Measurements from ENCODE around the gene RWDD3.

RWDD3 gene

GRCh38 chr1:95197616-95198252 is 36.3 kb upstream of the RWDD3 start:
- Histone ChIP-seq H3K4me3 (no peak overlapping the region), H3K36me3 (no peaks in the 10 kb centered on the region), H3K27ac (no peak overlapping the region), H3K27me3 (no peaks in the 10 kb centered on the region), H3K9me3 (no peaks in the 10 kb centered on the region), H3K4me1 (peaks cover 0 to 32% (median 10%) of the 10 kb centered on the region in 4 donors)
- intact Hi-C loops (cut with DNase I; ENCODE audit: low total_unique reads), result no loop called here
- no peak for TF ChIP-seq CTCF (IDR thresholded peaks at IDR 0.05)
- no peak for DNase-seq

- no peak for TF ChIP-seq CTCF (IDR thresholded peaks at IDR 0.05)
- Histone ChIP-seq H3K9me3 (no peaks in the 10 kb centered on the region), H3K27me3 (no peaks in the 10 kb centered on the region), H3K27ac (no peak overlapping the region), H3K36me3 (no peaks in the 10 kb centered on the region), H3K4me3 (no peak overlapping the region), H3K4me1 (peaks cover 0 to 17% (median 6%) of the 10 kb centered on the region in 4 donors)
- no peak for DNase-seq
- intact Hi-C loops (cut with DNase I; ENCODE audit: low total_unique reads), result no loop called here
Observed at GRCh38 chr1:95201905-95202304, 32.1 kb upstream of the RWDD3 start.

- Histone ChIP-seq H3K4me1 (no peaks in the 10 kb centered on the region), H3K27me3 (no peaks in the 10 kb centered on the region), H3K4me3 (no peak overlapping the region), H3K27ac (no peak overlapping the region), H3K9me3 (no peaks in the 10 kb centered on the region), H3K36me3 (no peaks in the 10 kb centered on the region)
- TF ChIP-seq CTCF (IDR thresholded peaks at IDR 0.05), result no peak
- intact Hi-C loops (cut with DNase I; ENCODE audit: low total_unique reads), result no loop called here
- DNase-seq, result no peak
Observed at GRCh38 chr1:95203908-95204437, 30.0 kb upstream of the RWDD3 start.

- no peak for TF ChIP-seq CTCF (IDR thresholded peaks at IDR 0.05)
- no peaks in the 10 kb centered on the region for H3K4me1 ChIP-seq
- no peak overlapping the region for H3K27ac ChIP-seq
- H3K9me3 ChIP-seq, result no peaks in the 10 kb centered on the region
- DNase-seq, result no peak
- no peak overlapping the region for H3K4me3 ChIP-seq
- H3K36me3 ChIP-seq, result no peaks in the 10 kb centered on the region
- H3K27me3 ChIP-seq, result no peaks in the 10 kb centered on the region
- intact Hi-C loops (cut with DNase I; ENCODE audit: low total_unique reads), result no loop called here
Observed at GRCh38 chr1:95206514-95206913, 27.5 kb upstream of the RWDD3 start.

- intact Hi-C loops (cut with DNase I; ENCODE audit: low total_unique reads), result no loop called here
- no peak for DNase-seq
Observed at GRCh38 chr1:95207223-95207935, 26.6 kb upstream of the RWDD3 start.

More at GRCh38 chr1:95207223-95207935, 26.6 kb upstream of the RWDD3 start:
- no peaks in the 10 kb centered on the region for H3K4me1 ChIP-seq
- H3K9me3 ChIP-seq, result no peaks in the 10 kb centered on the region
- no peaks in the 10 kb centered on the region for H3K36me3 ChIP-seq
- no peaks in the 10 kb centered on the region for H3K27me3 ChIP-seq
- H3K4me3 ChIP-seq, result no peak overlapping the region
- no peak for TF ChIP-seq CTCF (IDR thresholded peaks at IDR 0.05)
- no peak overlapping the region for H3K27ac ChIP-seq
